ENCODE measurements around the gene OSBPL6. TPM values are rescaled to one million over a fixed set of nuclear protein-coding genes. Genes with fewer than 3 reads are reported as not detected.

The OSBPL6 gene
- total RNA-seq, 1 donor from 2014 or later = 6.4 TPM

DNA sequence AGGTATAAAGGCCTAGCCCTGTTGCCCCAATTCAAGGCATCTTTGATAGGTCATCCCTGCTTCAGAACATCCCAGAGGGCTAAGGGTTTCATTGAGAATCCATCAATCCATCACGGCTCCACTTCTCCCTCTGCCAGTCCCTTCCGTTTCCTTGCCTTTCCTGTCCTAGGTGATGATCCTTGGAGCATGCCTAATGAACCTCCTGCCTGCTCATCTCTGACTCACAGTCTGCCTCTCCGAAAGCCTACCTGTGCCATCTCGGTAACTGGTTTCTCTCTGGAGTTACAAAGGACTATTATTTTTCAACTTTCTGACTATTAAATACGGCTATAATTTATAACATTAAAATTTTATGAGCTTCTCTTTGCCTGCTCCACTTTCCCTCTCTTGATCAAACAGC, 36.7 kb upstream of the OSBPL6 start:
- Histone ChIP-seq H3K4me3 (no peak overlapping the region), H3K36me3 (no peaks in the 10 kb centered on the region), H3K27ac (replicated peaks) (no peak overlapping the region), H3K4me1 (no peaks in the 10 kb centered on the region), H3K27me3 (ENCODE audit: low read depth) (no peaks in the 10 kb centered on the region), H3K9me3 (replicated peaks) (no peaks in the 10 kb centered on the region)
- TF ChIP-seq, protein P1, sequence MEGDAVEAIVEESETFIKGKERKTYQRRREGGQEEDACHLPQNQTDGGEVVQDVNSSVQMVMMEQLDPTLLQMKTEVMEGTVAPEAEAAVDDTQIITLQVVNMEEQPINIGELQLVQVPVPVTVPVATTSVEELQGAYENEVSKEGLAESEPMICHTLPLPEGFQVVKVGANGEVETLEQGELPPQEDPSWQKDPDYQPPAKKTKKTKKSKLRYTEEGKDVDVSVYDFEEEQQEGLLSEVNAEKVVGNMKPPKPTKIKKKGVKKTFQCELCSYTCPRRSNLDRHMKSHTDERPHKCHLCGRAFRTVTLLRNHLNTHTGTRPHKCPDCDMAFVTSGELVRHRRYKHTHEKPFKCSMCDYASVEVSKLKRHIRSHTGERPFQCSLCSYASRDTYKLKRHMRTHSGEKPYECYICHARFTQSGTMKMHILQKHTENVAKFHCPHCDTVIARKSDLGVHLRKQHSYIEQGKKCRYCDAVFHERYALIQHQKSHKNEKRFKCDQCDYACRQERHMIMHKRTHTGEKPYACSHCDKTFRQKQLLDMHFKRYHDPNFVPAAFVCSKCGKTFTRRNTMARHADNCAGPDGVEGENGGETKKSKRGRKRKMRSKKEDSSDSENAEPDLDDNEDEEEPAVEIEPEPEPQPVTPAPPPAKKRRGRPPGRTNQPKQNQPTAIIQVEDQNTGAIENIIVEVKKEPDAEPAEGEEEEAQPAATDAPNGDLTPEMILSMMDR (IDR thresholded peaks at IDR 0.05; ENCODE audit: borderline replicate concordance) = no peak
- intact Hi-C loops (cut with micrococcal nuclease) = no loop called here
- DNase-seq = no peak

- Histone ChIP-seq H3K4me3 (no peak overlapping the region), H3K4me1 (no peaks in the 10 kb centered on the region), H3K9me3 (replicated peaks) (no peaks in the 10 kb centered on the region), H3K27ac (replicated peaks) (no peak overlapping the region), H3K27me3 (ENCODE audit: low read depth) (no peaks in the 10 kb centered on the region), H3K36me3 (no peaks in the 10 kb centered on the region)
- DNase-seq = no peak
- TF ChIP-seq, protein P1 (IDR thresholded peaks at IDR 0.05; ENCODE audit: borderline replicate concordance) = no peak
- intact Hi-C loops (cut with micrococcal nuclease) = no loop called here
Measured at GRCh38 chr2:178159966-178160365, 34.3 kb upstream of the OSBPL6 start.

GRCh38 chr2:178160601-178161000, 33.7 kb upstream of the OSBPL6 start:
- Histone ChIP-seq H3K9me3 (replicated peaks) (no peaks in the 10 kb centered on the region), H3K27ac (replicated peaks) (no peak overlapping the region), H3K4me1 (no peaks in the 10 kb centered on the region), H3K27me3 (ENCODE audit: low read depth) (no peaks in the 10 kb centered on the region), H3K4me3 (no peak overlapping the region), H3K36me3 (no peaks in the 10 kb centered on the region)
- DNase-seq = no peak
- intact Hi-C loops (cut with micrococcal nuclease) = no loop called here
- TF ChIP-seq, protein P1 (IDR thresholded peaks at IDR 0.05; ENCODE audit: borderline replicate concordance) = no peak

GRCh38 chr2:178163395-178163794, 30.9 kb upstream of the OSBPL6 start:
- no peaks in the 10 kb centered on the region for H3K36me3 ChIP-seq
- H3K27ac ChIP-seq (replicated peaks) = no peak overlapping the region
- DNase-seq = no peak
- TF ChIP-seq, protein P1 (IDR thresholded peaks at IDR 0.05; ENCODE audit: borderline replicate concordance) = no peak
- no peak overlapping the region for H3K4me3 ChIP-seq
- H3K9me3 ChIP-seq (replicated peaks) = no peaks in the 10 kb centered on the region
- H3K4me1 ChIP-seq = no peaks in the 10 kb centered on the region
- intact Hi-C loops (cut with micrococcal nuclease) = no loop called here
- H3K27me3 ChIP-seq (ENCODE audit: low read depth) = no peaks in the 10 kb centered on the region

DNA sequence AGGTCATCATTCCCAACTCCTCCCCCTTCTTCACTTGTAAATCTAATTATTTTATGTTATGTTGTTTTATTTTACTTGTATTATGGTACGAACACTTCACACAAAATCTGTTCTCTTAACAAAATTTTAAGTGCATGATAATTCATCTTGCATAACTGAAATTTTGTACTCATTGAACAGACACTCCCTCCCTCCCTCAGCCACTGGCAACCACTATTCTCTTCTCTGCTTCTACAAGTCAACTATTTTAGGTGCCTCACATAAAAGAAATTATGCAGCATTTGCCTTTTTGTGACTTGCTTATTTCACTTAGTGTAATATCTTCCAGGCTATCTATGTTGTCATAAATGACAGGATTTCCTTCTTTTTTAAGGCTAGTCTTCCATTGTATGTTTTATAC, 30.4 kb upstream of the OSBPL6 start:
- intact Hi-C loops (cut with micrococcal nuclease) = no loop called here

More for the DNA sequence above, 30.4 kb upstream of the OSBPL6 start:
- Histone ChIP-seq H3K27me3 (ENCODE audit: low read depth) (no peaks in the 10 kb centered on the region), H3K4me1 (no peaks in the 10 kb centered on the region), H3K27ac (replicated peaks) (no peak overlapping the region), H3K36me3 (no peaks in the 10 kb centered on the region), H3K4me3 (no peak overlapping the region), H3K9me3 (replicated peaks) (no peaks in the 10 kb centered on the region)
- TF ChIP-seq, protein P1 (IDR thresholded peaks at IDR 0.05; ENCODE audit: borderline replicate concordance) = no peak
- no peak for DNase-seq
